ENCODE measurements around the gene CRADD. TPM values are rescaled to one million over a fixed set of nuclear protein-coding genes. Genes with fewer than 3 reads are reported as not detected.
A peak's percentile ranks its signal among the peaks of the same experiment; 100 is the strongest.

CRADD gene
- total RNA-seq, 3 donors from 2014 or later, result 24.0 to 49.8 (median 44.2) TPM

DNA sequence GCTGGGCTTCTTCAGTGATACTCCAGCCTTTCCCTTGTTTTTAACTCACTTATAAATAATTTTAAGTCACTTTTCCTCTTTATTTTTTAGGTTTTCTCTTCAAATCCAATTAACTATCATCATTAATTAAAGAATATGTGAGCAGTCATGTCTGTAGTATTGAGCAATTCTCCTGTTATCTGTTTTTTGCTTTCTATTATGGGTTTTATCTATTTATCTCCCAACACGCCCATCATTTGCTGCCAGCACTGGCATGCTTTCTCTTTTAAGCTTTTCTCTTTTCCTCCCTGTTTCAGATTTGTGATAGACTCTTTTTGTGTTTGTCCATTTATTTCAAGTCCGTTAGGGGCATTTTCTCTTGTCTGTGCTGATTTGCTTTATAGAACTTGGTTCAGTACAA is 72.3 kb downstream of the CRADD start:
- peak overlapping the region in 1 of 2 donors; percentile 22 for H3K27ac ChIP-seq
- H3K9me3 ChIP-seq, result peaks cover 0 to 8% of the 10 kb centered on the region in 2 donors
- TF ChIP-seq POLR2A (IDR thresholded peaks at IDR 0.05), result no peak
- TF ChIP-seq POLR2AphosphoS5 (IDR thresholded peaks at IDR 0.05), result no peak
- TF ChIP-seq CTCF (IDR thresholded peaks at IDR 0.05), result no peak
- H3K27me3 ChIP-seq, result no peaks in the 10 kb centered on the region
- intact Hi-C loops (cut with DNase I; ENCODE audit: low total_unique reads), result no loop called here
- H3K4me1 ChIP-seq, result no peaks in the 10 kb centered on the region
- H3K4me3 ChIP-seq, result no peak overlapping the region
- no peaks in the 10 kb centered on the region for H3K36me3 ChIP-seq
- no peak for DNase-seq (ENCODE audit: low spot score in 2 of 2)

GRCh38 chr12:93750056-93750455 is 72.9 kb downstream of the CRADD start:
- peak overlapping the region in 1 of 2 donors; percentile 22 for H3K27ac ChIP-seq
- no peak for DNase-seq (ENCODE audit: low spot score in 2 of 2)
- no peaks in the 10 kb centered on the region for H3K27me3 ChIP-seq
- no peak overlapping the region for H3K4me3 ChIP-seq
- no peaks in the 10 kb centered on the region for H3K36me3 ChIP-seq
- TF ChIP-seq POLR2A (IDR thresholded peaks at IDR 0.05) (no peak), POLR2AphosphoS5 (IDR thresholded peaks at IDR 0.05) (no peak), CTCF (IDR thresholded peaks at IDR 0.05) (no peak)
- intact Hi-C loops (cut with DNase I; ENCODE audit: low total_unique reads), result no loop called here
- peaks cover 0 to 8% of the 10 kb centered on the region in 2 donors for H3K9me3 ChIP-seq
- no peaks in the 10 kb centered on the region for H3K4me1 ChIP-seq

GRCh38 chr12:93751864-93752610 is 74.9 kb downstream of the CRADD start:
- Histone ChIP-seq H3K27me3 (no peaks in the 10 kb centered on the region), H3K27ac (no peak overlapping the region), H3K4me1 (no peaks in the 10 kb centered on the region), H3K9me3 (peaks cover 0 to 8% of the 10 kb centered on the region in 2 donors), H3K4me3 (no peak overlapping the region), H3K36me3 (no peaks in the 10 kb centered on the region)
- no peak for TF ChIP-seq POLR2AphosphoS5 (IDR thresholded peaks at IDR 0.05)
- TF ChIP-seq CTCF (IDR thresholded peaks at IDR 0.05), result no peak
- no peak for TF ChIP-seq POLR2A (IDR thresholded peaks at IDR 0.05)
- intact Hi-C loops (cut with DNase I; ENCODE audit: low total_unique reads), result no loop called here
- no peak for DNase-seq (ENCODE audit: low spot score in 2 of 2)

DNA sequence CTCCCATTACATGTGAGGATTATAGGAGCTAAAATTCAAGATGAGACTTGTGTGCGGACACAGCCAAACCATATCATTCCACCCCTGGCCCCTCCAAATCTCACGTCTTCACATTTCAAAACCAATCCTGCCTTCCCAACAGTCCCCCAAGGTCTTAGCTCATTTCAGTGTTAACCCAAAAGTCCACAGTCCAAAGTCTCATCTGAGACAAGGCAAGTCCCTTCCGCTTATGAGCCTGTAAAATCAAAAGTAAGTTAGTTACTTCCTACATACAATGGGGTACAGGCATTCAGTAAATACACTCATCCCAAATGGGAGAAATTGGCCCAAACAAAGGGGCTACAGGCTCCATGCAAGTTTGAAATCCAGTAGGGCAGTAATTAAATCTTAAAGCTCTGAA is 76.1 kb downstream of the CRADD start:
- intact Hi-C loops (cut with DNase I; ENCODE audit: low total_unique reads), result no loop called here

More for the DNA sequence above, 76.1 kb downstream of the CRADD start:
- DNase-seq (ENCODE audit: low spot score in 2 of 2), result no peak
- TF ChIP-seq CTCF (IDR thresholded peaks at IDR 0.05) (no peak), POLR2AphosphoS5 (IDR thresholded peaks at IDR 0.05) (no peak), POLR2A (IDR thresholded peaks at IDR 0.05) (no peak)
- H3K27ac ChIP-seq, result no peak overlapping the region
- H3K36me3 ChIP-seq, result no peaks in the 10 kb centered on the region
- no peaks in the 10 kb centered on the region for H3K27me3 ChIP-seq
- no peak overlapping the region for H3K4me3 ChIP-seq
- H3K9me3 ChIP-seq, result peaks cover 0 to 8% of the 10 kb centered on the region in 2 donors
- H3K4me1 ChIP-seq, result no peaks in the 10 kb centered on the region
